Lower leg skin (tissue), 4 donors: Measurements from ENCODE around the gene NR1H4. TPM values are rescaled to one million over a fixed set of nuclear protein-coding genes. Genes with fewer than 3 reads are reported as not detected.

ENCODE experiments used
- DNase-seq, 2 donors: peaks; one replicate each; pipeline ENCODE4 v3.0.0-alpha.2; 2019; ENCODE audit warnings: low spot score in 2 of 2
- H3K4me3 ChIP-seq: fragments of 200-600 bp; sonication (generic); 2 replicates; pipeline ENCODE4 v1.5.1; 2017; ENCODE audit warnings: mild to moderate bottlenecking, low read depth; ENCODE audit not compliant: poor library complexity, severe bottlenecking
- POLR2A ChIP-seq, 2 donors: fragments of 450-650 bp; IDR thresholded peaks; one replicate each; pipeline ENCODE4 v1.6.1; 2016 to 2017; ENCODE audit warnings: antibody characterized with exemption in 2 of 2, mild to moderate bottlenecking in 1 of 2, moderate library complexity in 1 of 2
- WGBS, 2 donors: methylation state at CpG; one replicate each; pipeline ENCODE4 v1.1.5; 2018; 5-methylcytosine and 5-hydroxymethylcytosine counted together
- intact Hi-C: fragments of 100-400 bp; cut with DNase I; formaldehyde crosslinking; loops from one replicate; pipeline ENCODE4 v1.15.0; 2023; ENCODE audit warnings: low total_unique reads
- total RNA-seq, 4 donors: library from RNA; depleted of rRNA; stranded (reverse); fragments of >200 nt; gene quantifications; one replicate each; pipeline ENCODE4 v1.1.0, GENCODE V29; 2016
- TF ChIP-seq, protein P1 (sequence below), 3 donors: fragments of 450-650 bp; IDR thresholded peaks; one replicate each; pipeline ENCODE4 v1.5.1; 2016; ENCODE audit warnings: antibody characterized with exemption in 3 of 3, mild to moderate bottlenecking in 3 of 3, moderate library complexity in 2 of 3

Gene NR1H4
- total RNA-seq, 4 donors from 2014 or later: not detected

DNA sequence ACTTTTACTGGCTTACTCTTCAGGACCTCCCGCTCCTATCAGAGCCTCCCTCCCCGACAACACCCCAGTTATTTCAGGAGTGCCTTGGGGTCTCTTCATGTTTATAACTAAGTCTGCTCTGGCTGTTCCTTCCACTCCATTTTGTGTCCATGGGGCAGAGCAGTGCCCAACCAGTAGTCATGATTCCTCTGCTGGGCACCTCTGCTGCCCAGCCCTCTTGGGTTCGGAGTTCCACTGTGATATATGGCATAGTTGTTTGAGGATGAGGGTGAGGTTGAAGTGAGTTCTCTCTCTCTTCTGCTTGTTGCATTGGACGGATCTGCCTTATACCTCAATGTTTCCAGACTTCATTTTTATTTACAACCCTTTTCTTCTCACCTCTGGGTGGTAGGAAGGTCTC, 17.4 kb downstream of the NR1H4 start:
- WGBS, 2 donors: 81 to 82% methylated on average over 4 of the region's 4 CpGs
- intact Hi-C loops: no loop called here
- no peak overlapping the region for H3K4me3 ChIP-seq
- no peak for DNase-seq
- TF ChIP-seq, protein P1, sequence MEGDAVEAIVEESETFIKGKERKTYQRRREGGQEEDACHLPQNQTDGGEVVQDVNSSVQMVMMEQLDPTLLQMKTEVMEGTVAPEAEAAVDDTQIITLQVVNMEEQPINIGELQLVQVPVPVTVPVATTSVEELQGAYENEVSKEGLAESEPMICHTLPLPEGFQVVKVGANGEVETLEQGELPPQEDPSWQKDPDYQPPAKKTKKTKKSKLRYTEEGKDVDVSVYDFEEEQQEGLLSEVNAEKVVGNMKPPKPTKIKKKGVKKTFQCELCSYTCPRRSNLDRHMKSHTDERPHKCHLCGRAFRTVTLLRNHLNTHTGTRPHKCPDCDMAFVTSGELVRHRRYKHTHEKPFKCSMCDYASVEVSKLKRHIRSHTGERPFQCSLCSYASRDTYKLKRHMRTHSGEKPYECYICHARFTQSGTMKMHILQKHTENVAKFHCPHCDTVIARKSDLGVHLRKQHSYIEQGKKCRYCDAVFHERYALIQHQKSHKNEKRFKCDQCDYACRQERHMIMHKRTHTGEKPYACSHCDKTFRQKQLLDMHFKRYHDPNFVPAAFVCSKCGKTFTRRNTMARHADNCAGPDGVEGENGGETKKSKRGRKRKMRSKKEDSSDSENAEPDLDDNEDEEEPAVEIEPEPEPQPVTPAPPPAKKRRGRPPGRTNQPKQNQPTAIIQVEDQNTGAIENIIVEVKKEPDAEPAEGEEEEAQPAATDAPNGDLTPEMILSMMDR (IDR thresholded peaks at IDR 0.05): no peak
- no peak for TF ChIP-seq POLR2A (IDR thresholded peaks at IDR 0.05)

DNA sequence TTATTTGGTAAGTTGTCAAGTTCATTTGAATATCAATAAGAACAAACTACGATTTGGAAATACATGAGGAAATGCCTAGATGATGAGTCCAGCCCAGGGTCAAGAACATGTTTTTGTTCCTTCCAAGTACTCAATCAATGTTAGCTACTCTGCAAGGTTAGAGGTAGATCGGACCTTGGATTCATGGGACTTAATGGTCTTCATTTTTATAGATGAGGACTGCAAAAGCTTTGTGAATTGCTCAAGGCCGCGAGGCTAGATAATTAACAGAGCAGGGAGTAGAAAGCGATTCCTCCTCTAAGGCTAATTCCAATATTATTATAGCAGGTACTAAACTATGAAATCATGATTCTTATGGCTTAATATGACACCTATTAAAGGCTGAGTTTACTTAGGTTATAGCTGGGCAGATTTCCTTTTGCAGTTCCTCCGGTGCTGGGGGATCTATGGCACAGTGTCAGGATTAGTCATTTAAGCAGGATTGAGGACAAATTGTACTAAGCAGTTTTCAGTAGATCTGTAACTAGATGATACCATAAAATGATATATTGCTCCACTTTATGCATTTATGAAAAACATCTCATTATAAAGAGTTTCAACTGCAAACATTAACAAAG, 19.8 kb downstream of the NR1H4 start:
- H3K4me3 ChIP-seq: no peak overlapping the region
- no peak for DNase-seq
- 74 to 78% methylated on average over 6 of the region's 6 CpGs for WGBS, 2 donors
- TF ChIP-seq, protein P1 (IDR thresholded peaks at IDR 0.05): no peak
- TF ChIP-seq POLR2A (IDR thresholded peaks at IDR 0.05): no peak
- intact Hi-C loops: no loop called here

DNA sequence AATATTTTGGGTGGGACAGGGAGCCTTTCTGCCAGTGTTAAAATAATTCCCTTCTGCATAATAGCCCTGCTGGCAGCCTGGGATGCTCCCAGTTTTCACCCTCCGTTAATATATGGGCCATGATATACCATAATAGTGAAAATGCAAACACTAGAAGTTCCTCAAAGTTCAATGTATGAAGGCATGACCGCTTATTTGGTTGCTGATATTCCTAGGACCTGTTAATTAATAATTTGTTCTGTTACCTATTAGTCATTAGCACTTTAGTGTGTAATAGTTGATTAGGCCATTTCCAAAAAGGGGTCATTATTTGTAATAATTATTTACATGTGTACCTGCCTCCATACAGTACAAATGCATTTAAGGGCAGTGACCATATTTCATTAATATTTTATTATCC, 20.4 kb downstream of the NR1H4 start:
- 89 to 91% methylated on average over 2 of the region's 2 CpGs for WGBS, 2 donors

DNA sequence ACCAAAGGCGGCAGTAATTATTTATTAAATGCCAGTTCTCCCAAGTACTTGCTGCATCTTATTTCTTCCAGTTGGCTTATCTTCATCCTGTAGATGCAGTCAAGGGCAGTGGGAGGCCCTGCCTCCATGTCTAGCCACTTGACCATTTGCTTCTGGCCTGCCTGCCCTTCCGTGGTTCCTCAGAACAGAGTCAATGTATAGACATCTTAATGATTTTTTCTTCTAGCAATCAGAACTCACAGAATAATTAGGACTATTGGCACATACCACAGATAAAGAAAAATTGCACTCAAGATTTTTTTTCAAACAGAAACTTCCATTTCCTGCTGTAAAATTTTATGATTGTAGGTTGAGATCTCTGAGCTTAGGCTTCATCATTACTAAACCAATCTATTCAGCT, 20.9 kb downstream of the NR1H4 start:
- WGBS, 2 donors: 88 to 92% methylated on average over 2 of the region's 2 CpGs
- intact Hi-C loops: no loop called here
- TF ChIP-seq POLR2A (IDR thresholded peaks at IDR 0.05): no peak
- TF ChIP-seq, protein P1 (IDR thresholded peaks at IDR 0.05): no peak
- no peak for DNase-seq
- H3K4me3 ChIP-seq: no peak overlapping the region

More for the DNA sequence above, 20.4 kb downstream of the NR1H4 start:
- no peak for TF ChIP-seq POLR2A (IDR thresholded peaks at IDR 0.05)
- TF ChIP-seq, protein P1 (IDR thresholded peaks at IDR 0.05): no peak
- intact Hi-C loops: no loop called here
- no peak for DNase-seq
- H3K4me3 ChIP-seq: no peak overlapping the region

DNA sequence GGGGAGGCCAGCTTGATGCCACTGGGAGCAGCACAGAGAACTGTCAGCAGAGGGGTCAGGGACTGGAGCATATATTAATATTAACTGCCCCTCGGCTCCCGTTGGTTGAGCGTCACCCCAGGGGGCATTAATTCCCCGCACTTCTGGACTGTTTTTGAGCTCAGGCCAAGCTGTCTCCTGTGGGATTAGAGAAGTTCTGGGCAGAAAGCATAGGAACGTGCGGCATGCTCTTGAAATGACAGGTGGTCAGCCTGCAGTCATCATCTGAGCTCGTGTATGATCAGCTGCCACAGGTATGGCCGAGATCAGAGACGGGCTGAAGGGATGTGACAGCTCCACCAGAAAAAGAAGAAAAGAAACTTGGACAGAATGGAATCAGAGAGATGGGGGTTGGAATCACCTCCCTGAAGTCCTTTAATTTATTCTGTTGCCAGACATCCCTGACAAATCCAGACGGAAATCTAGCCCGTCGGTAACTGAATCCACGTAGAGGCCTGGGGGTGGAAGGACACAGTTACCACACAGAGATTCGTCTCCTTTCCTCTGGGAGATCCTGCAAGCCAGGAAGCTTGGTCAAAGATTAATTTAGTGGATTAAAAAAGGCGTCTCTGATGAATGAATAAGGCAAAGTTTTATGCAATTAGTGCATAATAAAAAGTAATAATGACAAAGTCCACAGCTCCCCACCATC, 23.6 kb downstream of the NR1H4 start:
- no peak for DNase-seq
- TF ChIP-seq, protein P1 (IDR thresholded peaks at IDR 0.05): no peak
- no peak for TF ChIP-seq POLR2A (IDR thresholded peaks at IDR 0.05)
- no peak overlapping the region for H3K4me3 ChIP-seq
- intact Hi-C loops: no loop called here
- 79 to 80% methylated on average over 15 of the region's 15 CpGs for WGBS, 2 donors
